ENCODE data around the gene ACTRT2.

DNA sequence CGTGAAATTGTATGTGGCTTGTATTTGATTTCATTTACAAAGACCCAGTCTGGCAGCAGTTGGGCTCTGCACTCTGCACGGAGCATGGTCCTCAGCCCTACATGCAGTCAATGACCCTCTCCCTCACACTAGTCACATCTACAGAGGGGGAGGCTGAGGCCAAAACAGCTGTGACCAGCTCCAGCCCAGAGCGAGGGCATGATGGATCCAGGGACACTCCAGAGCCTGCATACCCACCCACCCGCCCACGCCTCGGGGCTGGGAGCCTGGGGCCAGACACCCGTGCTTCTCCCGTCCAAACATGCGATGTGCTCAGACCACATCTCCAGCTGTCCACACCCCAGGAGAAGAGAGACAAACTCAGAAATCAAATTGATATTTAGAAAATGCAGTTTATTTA is 33.8 kb downstream of the ACTRT2 start:
- TF ChIP-seq, protein P1, sequence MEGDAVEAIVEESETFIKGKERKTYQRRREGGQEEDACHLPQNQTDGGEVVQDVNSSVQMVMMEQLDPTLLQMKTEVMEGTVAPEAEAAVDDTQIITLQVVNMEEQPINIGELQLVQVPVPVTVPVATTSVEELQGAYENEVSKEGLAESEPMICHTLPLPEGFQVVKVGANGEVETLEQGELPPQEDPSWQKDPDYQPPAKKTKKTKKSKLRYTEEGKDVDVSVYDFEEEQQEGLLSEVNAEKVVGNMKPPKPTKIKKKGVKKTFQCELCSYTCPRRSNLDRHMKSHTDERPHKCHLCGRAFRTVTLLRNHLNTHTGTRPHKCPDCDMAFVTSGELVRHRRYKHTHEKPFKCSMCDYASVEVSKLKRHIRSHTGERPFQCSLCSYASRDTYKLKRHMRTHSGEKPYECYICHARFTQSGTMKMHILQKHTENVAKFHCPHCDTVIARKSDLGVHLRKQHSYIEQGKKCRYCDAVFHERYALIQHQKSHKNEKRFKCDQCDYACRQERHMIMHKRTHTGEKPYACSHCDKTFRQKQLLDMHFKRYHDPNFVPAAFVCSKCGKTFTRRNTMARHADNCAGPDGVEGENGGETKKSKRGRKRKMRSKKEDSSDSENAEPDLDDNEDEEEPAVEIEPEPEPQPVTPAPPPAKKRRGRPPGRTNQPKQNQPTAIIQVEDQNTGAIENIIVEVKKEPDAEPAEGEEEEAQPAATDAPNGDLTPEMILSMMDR (IDR thresholded peaks at IDR 0.05) = no peak
- TF ChIP-seq EP300 (IDR thresholded peaks at IDR 0.05) (no peak), POLR2A (IDR thresholded peaks at IDR 0.05) (no peak)
